GM20000 (cell line): ENCODE measurements around the gene ADD3.
"Not testable (repeated sequence)": the region's sequence is repeated elsewhere in the genome, so short reads cannot be mapped to it uniquely, and the experiment has no call there.

ENCODE experiments used
- DNase-seq: peaks from one replicate; pipeline ENCODE4 v3.0.0; 2012; ENCODE audit warnings: low spot score
- CTCF ChIP-seq: IDR thresholded peaks from 2 replicates; pipeline ENCODE4 v1.5.1; 2012; ENCODE audit warnings: mild to moderate bottlenecking, control low read depth; ENCODE audit errors: extremely low read depth, missing control alignments

ADD3 gene

DNA sequence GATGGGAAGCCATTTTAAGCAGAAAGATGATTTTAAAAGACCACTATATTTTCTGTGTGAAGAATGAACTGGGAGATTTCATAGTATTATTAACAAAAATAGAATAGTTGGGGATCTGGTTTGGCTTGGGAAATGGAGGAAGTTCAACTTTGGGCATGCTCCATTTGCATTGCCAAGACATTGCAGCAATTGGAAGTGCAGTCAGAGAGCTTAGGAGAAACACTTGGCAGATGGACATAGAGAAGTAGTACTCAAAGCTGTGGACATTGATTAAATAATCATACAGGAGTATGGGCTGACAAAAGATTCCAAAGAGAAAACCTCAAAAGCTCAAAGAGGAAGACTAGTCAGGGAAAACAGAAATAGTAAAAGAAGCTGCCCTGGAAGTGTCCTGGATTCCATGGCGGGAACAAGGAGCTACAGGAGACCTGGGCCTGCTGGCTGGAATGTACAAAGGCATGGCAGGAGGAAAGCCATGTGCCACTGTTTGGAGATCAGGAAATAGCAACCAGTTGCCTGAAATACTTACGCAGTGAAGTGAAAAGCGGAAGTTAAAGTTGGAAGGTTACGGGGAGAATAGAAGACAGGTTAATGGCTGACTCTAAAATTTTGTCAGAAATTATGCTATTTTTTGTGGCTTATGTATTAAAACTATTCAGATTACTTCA, 106.0 kb downstream of the ADD3 start:
- no peak for DNase-seq
- no peak for TF ChIP-seq CTCF

- DNase-seq, result not testable (repeated sequence)
Measured at GRCh38 chr10:110114668-110115067, 106.9 kb downstream of the ADD3 start.

DNA sequence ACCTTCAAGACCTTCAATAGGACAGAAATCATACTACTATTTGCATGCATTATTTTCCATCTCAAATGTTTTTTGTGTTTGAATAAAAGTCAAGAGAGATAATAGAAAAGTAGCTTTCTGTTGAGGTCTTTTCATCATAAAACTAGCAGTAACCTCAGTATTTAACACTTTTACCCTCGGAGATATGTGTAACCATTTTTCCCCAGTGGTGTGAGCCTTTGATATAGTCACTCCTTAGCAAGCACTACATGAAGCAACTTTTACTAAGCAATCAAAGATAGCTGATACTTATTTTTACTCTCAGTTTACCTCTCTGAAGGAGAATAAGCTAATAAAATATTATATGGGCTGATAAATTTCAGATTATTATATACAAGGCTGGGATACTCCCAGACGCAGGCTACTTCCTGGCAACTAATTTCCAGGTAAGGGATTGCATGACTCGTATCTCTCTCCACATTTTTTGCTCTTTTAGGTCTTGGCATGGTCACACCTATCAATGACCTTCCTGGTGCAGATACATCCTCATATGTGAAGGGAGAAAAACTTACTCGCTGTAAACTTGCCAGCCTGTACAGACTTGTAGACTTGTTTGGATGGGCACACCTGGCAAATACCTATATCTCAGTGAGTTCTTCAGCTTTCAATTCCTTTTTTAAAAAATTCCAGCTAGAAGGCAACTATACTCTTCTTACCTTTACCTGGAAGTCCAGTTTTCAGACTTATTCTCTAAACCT, 108.2 kb downstream of the ADD3 start:
- no peak for TF ChIP-seq CTCF
- no peak for DNase-seq

DNA sequence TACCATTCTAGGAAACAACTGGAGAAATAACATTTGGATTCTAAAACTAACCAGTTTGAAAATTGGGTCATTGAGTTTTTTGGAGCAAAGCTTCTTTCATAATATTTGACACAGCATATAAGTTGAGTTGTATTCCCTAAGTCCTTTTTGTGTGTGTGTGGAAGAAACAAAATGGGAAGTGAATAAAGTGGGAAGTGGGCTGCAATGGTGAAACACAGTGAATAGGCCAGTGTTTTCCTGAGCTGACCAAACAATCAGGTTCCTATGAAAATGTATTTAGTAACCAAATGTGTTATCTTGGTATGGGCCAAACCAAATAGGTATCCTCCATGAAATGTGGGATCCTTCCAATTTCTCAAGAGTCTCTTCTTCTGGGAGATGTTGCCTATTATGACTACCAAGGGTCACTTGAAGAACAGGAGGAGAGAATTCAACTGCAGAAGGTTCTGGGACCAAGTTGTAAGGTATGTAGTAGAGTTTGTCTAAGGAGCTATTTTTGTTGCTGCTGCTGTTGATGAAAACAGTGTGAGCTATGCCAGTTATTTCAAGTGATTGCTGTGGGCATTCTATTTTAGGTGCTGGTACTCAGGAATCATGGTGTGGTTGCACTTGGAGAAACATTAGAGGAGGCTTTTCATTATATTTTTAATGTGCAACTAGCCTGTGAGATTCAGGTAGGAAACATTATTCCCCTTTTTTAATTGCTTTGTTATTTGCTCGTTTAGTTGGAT, 111.3 kb downstream of the ADD3 start:
- no peak for DNase-seq
- TF ChIP-seq CTCF, result no peak

DNA sequence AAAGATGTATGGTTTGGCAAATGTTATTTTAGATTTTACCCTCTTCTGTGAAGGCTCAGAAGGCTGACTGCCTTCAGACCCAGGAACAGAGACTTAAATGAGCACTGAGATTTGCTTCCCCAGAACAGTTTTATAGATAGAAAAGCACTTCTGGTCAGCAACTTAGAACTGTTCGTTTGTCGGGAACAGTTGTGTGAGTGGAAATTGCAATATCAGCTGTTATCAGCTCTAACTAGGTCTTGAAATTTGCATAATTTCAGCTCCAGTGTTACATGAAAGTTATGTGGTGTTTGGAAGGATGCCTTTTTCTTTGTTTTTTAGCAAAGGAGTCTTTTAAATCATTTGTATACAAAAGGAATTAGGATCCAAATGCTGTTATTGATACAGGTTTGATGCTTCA, 115.8 kb downstream of the ADD3 start:
- TF ChIP-seq CTCF, result no peak
- DNase-seq, result no peak

- DNase-seq, result no peak
Measured at GRCh38 chr10:110129490-110129889, 121.7 kb downstream of the ADD3 start.

GRCh38 chr10:110134917-110135316, 127.1 kb downstream of the ADD3 start:
- TF ChIP-seq CTCF, result no peak
- no peak for DNase-seq

More at GRCh38 chr10:110129490-110129889, 121.7 kb downstream of the ADD3 start:
- no peak for TF ChIP-seq CTCF

DNA sequence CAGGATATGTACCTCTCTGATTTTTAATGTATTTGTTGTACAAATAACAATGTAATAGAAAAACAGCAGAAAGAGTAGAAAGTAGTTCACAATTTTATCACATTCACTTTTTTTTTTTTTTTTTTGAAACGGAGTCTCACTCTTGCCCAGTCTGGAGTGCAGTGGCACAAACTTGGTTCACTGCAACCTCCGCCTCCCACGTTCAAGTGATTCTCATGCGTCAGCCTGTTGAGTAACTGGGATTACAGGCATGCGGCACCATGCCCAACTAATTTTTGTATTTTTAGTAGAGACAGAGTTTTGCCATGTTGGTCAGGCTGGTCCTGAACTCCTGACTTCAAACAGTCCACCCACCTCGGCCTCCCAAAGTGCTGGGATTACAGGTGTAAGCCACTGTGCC, 128.1 kb downstream of the ADD3 start:
- not testable (repeated sequence) for DNase-seq
